Muscle layer of duodenum (tissue), 2 donors: ENCODE measurements around the gene TXK.

Experiments
- H3K27ac ChIP-seq: one replicate; pipeline ENCODE4 v1.7.0; 2013; ENCODE audit warnings: mild to moderate bottlenecking, low read length
- H3K27me3 ChIP-seq: one replicate; pipeline ENCODE4 v1.7.0; 2013; ENCODE audit warnings: low read depth, mild to moderate bottlenecking, control low read depth, low read length
- H3K36me3 ChIP-seq, 2 donors: one replicate each; pipeline ENCODE4 v1.7.0; 2013; ENCODE audit warnings: low read length in 2 of 2, control low read depth in 1 of 2, mild to moderate bottlenecking in 1 of 2; ENCODE audit not compliant: insufficient read depth in 2 of 2, control insufficient read depth in 1 of 2
- H3K4me1 ChIP-seq, 2 donors: one replicate each; pipeline ENCODE4 v1.7.0; 2013; ENCODE audit warnings: low read length in 2 of 2, mild to moderate bottlenecking in 2 of 2, control low read depth in 1 of 2, moderate library complexity in 1 of 2; ENCODE audit not compliant: insufficient read depth in 2 of 2, control insufficient read depth in 1 of 2
- H3K4me3 ChIP-seq, 2 donors: one replicate each; pipeline ENCODE4 v1.7.0; 2013; ENCODE audit warnings: low read length in 2 of 2, low read depth in 1 of 2, mild to moderate bottlenecking in 1 of 2
- H3K9me3 ChIP-seq, 2 donors: one replicate each; pipeline ENCODE4 v1.7.0; 2013; ENCODE audit warnings: low read length in 2 of 2, control low read depth in 1 of 2, mild to moderate bottlenecking in 1 of 2; ENCODE audit not compliant: control insufficient read depth in 1 of 2
- donor health status: healthy.

TXK gene

GRCh38 chr4:48073567-48074103 lies 60.4 kb downstream of the TXK start:
- H3K27me3 ChIP-seq, result no peaks in the 10 kb centered on the region
- no peaks in the 10 kb centered on the region for H3K9me3 ChIP-seq

GRCh38 chr4:48071191-48071590 lies 62.9 kb downstream of the TXK start:
- Histone ChIP-seq H3K27me3 (no peaks in the 10 kb centered on the region), H3K27ac (no peak overlapping the region), H3K9me3 (no peaks in the 10 kb centered on the region), H3K4me1 (no peaks in the 10 kb centered on the region), H3K4me3 (no peak overlapping the region), H3K36me3 (no peaks in the 10 kb centered on the region)

More at GRCh38 chr4:48073567-48074103, 60.4 kb downstream of the TXK start:
- Histone ChIP-seq H3K36me3 (no peaks in the 10 kb centered on the region), H3K4me3 (no peak overlapping the region), H3K27ac (no peak overlapping the region), H3K4me1 (no peaks in the 10 kb centered on the region)

GRCh38 chr4:48069026-48069425 lies 65.0 kb downstream of the TXK start:
- Histone ChIP-seq H3K4me3 (no peak overlapping the region), H3K27me3 (no peaks in the 10 kb centered on the region), H3K9me3 (no peaks in the 10 kb centered on the region), H3K27ac (no peak overlapping the region), H3K36me3 (no peaks in the 10 kb centered on the region), H3K4me1 (no peaks in the 10 kb centered on the region)

GRCh38 chr4:48068182-48068581 lies 65.9 kb downstream of the TXK start:
- Histone ChIP-seq H3K4me3 (no peak overlapping the region), H3K4me1 (no peaks in the 10 kb centered on the region), H3K27me3 (no peaks in the 10 kb centered on the region), H3K27ac (no peak overlapping the region), H3K36me3 (no peaks in the 10 kb centered on the region), H3K9me3 (no peaks in the 10 kb centered on the region)

- no peaks in the 10 kb centered on the region for H3K4me1 ChIP-seq
- no peak overlapping the region for H3K4me3 ChIP-seq
Observed at GRCh38 chr4:48067536-48067935, 66.5 kb downstream of the TXK start.

GRCh38 chr4:48065587-48066052 lies 68.4 kb downstream of the TXK start:
- no peak overlapping the region for H3K4me3 ChIP-seq
- H3K27ac ChIP-seq, result no peak overlapping the region
- no peaks in the 10 kb centered on the region for H3K4me1 ChIP-seq
- H3K36me3 ChIP-seq, result no peaks in the 10 kb centered on the region
- H3K9me3 ChIP-seq, result no peaks in the 10 kb centered on the region
- no peaks in the 10 kb centered on the region for H3K27me3 ChIP-seq

More at GRCh38 chr4:48067536-48067935, 66.5 kb downstream of the TXK start:
- Histone ChIP-seq H3K9me3 (no peaks in the 10 kb centered on the region), H3K27ac (no peak overlapping the region), H3K27me3 (no peaks in the 10 kb centered on the region), H3K36me3 (no peaks in the 10 kb centered on the region)

GRCh38 chr4:48064349-48064748 lies 69.7 kb downstream of the TXK start:
- H3K4me3 ChIP-seq, result no peak overlapping the region
- H3K27me3 ChIP-seq, result no peaks in the 10 kb centered on the region
- H3K9me3 ChIP-seq, result no peaks in the 10 kb centered on the region
- H3K27ac ChIP-seq, result no peak overlapping the region
- H3K36me3 ChIP-seq, result no peaks in the 10 kb centered on the region
- H3K4me1 ChIP-seq, result no peaks in the 10 kb centered on the region

- no peaks in the 10 kb centered on the region for H3K27me3 ChIP-seq
- no peaks in the 10 kb centered on the region for H3K4me1 ChIP-seq
- H3K4me3 ChIP-seq, result no peak overlapping the region
- H3K9me3 ChIP-seq, result no peaks in the 10 kb centered on the region
- H3K36me3 ChIP-seq, result no peaks in the 10 kb centered on the region
- no peak overlapping the region for H3K27ac ChIP-seq
Observed at GRCh38 chr4:48058617-48059530, 75.2 kb downstream of the TXK start.

GRCh38 chr4:48051078-48051477 lies 83.0 kb downstream of the TXK start:
- peaks cover 5% of the 10 kb centered on the region for H3K27me3 ChIP-seq

GRCh38 chr4:48049483-48049882 lies 84.6 kb downstream of the TXK start:
- Histone ChIP-seq H3K27ac (no peak overlapping the region), H3K36me3 (no peaks in the 10 kb centered on the region), H3K4me1 (peaks cover 0 to 5% of the 10 kb centered on the region in 2 donors), H3K9me3 (no peaks in the 10 kb centered on the region), H3K4me3 (no peak overlapping the region), H3K27me3 (peaks cover 5% of the 10 kb centered on the region)

More at GRCh38 chr4:48051078-48051477, 83.0 kb downstream of the TXK start:
- Histone ChIP-seq H3K9me3 (no peaks in the 10 kb centered on the region), H3K4me1 (peaks cover 0 to 5% of the 10 kb centered on the region in 2 donors), H3K27ac (no peak overlapping the region), H3K4me3 (no peak overlapping the region), H3K36me3 (no peaks in the 10 kb centered on the region)

GRCh38 chr4:48047896-48048295 lies 86.2 kb downstream of the TXK start:
- Histone ChIP-seq H3K4me3 (no peak overlapping the region), H3K36me3 (no peaks in the 10 kb centered on the region), H3K27me3 (peaks cover 5% of the 10 kb centered on the region), H3K27ac (no peak overlapping the region), H3K9me3 (no peaks in the 10 kb centered on the region), H3K4me1 (peaks cover 0 to 5% of the 10 kb centered on the region in 2 donors)
